Pancreas (tissue), 10 donors: Measurements from ENCODE around the gene TNS3. TPM values are rescaled to one million over a fixed set of nuclear protein-coding genes. Genes with fewer than 3 reads are reported as not detected.

Experiments
- ATAC-seq, 4 donors: fragments of 200-7000 bp; cut with Tn5 transposase; one replicate each; pipeline versions ENCODE4 v1.8.0 to v1.9.1; 2020; ENCODE audit warnings: mild to moderate bottlenecking in 4 of 4, moderate library complexity in 4 of 4
- DNase-seq, 6 donors: peaks; one replicate each; pipeline ENCODE4 v3.0.0-alpha.2; 2020
- FAIRE-seq: peaks from 2 replicates; lab custom pipeline; 2012; peaks lifted over from hg19 to GRCh38; lab: Jason Lieb, UNC
- H3K27ac ChIP-seq, 4 donors: fragments of 200-600 bp; sonication (generic); 1 replicate in 3 of 4; 2 replicates in 1 of 4; pipeline versions ENCODE4 v1.5.0 to v1.8.0; 2020
- H3K27me3 ChIP-seq, 4 donors: fragments of 200-600 bp; one replicate each; pipeline ENCODE4 v1.8.0; 2021
- H3K36me3 ChIP-seq, 3 donors: fragments of 200-600 bp; sonication (generic) in 1 of 3; one replicate each; pipeline versions ENCODE4 v1.5.0 to v1.8.0; 2020 to 2021
- H3K4me1 ChIP-seq, 3 donors: fragments of 200-600 bp; one replicate each; pipeline ENCODE4 v1.8.0; 2021
- H3K4me3 ChIP-seq, 4 donors: fragments of 200-600 bp; sonication (generic) in 2 of 4; one replicate each; pipeline versions ENCODE4 v1.5.0 to v1.8.0; 2020 to 2021
- H3K9me3 ChIP-seq, 4 donors: fragments of 200-600 bp; one replicate each; pipeline ENCODE4 v1.8.0; 2021
- WGBS, 2 donors: extraction: QIAGEN DNeasy Blood & Tissue Kit; methylation state at CpG; one replicate each; pipeline ENCODE4 v1.1.7; 2013; 5-methylcytosine and 5-hydroxymethylcytosine counted together
- intact Hi-C, 3 donors: fragments of 100-400 bp; cut with DNase I; formaldehyde crosslinking; loops; one replicate each; pipeline versions ENCODE4 v1.11.1 to v1.14.2; 2022
- polyA plus RNA-seq, 2 donors: library from polyadenylated mRNA; stranded (reverse); fragments of 200-250 nt; gene quantifications; one replicate each; pipeline ENCODE4 v1.2.3, GENCODE V29; 2013
- total RNA-seq, 6 donors: library from RNA; stranded (reverse); fragmentation: NEBNext Ultra II Directional in 4 of 6; extraction: Animal tissue kit (Norgen Biotek cat#: 25700) in 4 of 6; gene quantifications; one replicate each; pipeline versions ENCODE4 v1.2.1 to v1.2.4, GENCODE V29; 2021 to 2023
- TF ChIP-seq, protein P1 (sequence below), 4 donors: fragments of 200-600 bp; sonication (generic) in 3 of 4; IDR thresholded peaks; one replicate each; pipeline versions ENCODE4 v1.5.0 to v1.8.0; 2021; ENCODE audit warnings: antibody characterized with exemption in 4 of 4
- donor health status: healthy with polysubstance abuse.
- donor health status: DM: no; HTN: no; CAD: no; lungs with moderate emphysema.
- donor health status: DM: no; HTN: no; CAD: no.
- donor health status: control.
- donor health status: control.
- donor health status: Bipolar disorder and iron deficiency.
- donor health status: DM: yes; HTN: yes; CAD: no.
- donor health status: DM: no; HTN: no; CAD: no.
- donor health status: DM: no; HTN: no; CAD: no.
- donor health status: DM: yes; HTN: yes; CAD: no.

The TNS3 gene
- total and polyA plus RNA-seq, 8 donors, result 28.0 to 125 (median 91.2) TPM

DNA sequence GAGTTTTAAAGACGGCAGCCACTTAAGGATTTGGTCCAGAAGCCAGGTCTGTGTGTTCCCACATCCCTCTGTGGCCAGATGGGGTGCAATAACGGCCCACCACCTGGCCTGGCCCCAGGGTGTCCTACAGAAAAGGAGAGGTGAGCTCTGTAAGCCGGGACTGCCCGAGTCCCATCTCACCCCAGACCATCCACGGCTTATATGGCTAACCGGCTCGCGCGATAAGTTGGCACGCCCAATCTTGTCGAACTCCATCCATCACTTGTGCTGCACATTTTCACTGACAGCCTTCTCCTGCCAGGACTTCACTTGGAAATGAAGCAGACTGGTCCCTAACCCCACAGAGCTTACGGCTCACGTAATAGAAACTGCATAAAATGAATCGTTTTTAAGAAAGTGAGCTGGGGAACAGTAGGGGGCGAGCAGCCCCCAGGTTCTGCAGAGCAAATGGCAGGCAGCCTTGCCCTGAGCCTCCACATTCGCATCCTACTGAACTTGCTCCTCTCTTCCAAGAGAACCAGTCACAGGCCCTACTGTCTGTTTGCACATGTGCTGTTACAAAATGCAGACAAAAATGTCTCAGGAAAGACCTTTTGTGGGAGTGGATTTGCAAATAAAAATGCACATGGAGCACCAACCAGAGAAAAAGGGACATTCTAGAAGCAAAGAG is 98.2 kb downstream of the TNS3 start:
- Histone ChIP-seq H3K4me3 (no peak overlapping the region), H3K9me3 (no peaks in the 10 kb centered on the region), H3K4me1 (peaks cover 59 to 89% (median 63%) of the 10 kb centered on the region in 3 donors), H3K27me3 (no peaks in the 10 kb centered on the region), H3K36me3 (no peaks in the 10 kb centered on the region), H3K27ac (peak overlapping the region in 3 of 4 donors; percentile 82 to 85 (median 83))
- FAIRE-seq (no peak), ATAC-seq (no peak), DNase-seq (no peak)
- 89 to 91% methylated on average over 16 of the region's 16 CpGs for WGBS, 2 donors
- TF ChIP-seq, protein P1, sequence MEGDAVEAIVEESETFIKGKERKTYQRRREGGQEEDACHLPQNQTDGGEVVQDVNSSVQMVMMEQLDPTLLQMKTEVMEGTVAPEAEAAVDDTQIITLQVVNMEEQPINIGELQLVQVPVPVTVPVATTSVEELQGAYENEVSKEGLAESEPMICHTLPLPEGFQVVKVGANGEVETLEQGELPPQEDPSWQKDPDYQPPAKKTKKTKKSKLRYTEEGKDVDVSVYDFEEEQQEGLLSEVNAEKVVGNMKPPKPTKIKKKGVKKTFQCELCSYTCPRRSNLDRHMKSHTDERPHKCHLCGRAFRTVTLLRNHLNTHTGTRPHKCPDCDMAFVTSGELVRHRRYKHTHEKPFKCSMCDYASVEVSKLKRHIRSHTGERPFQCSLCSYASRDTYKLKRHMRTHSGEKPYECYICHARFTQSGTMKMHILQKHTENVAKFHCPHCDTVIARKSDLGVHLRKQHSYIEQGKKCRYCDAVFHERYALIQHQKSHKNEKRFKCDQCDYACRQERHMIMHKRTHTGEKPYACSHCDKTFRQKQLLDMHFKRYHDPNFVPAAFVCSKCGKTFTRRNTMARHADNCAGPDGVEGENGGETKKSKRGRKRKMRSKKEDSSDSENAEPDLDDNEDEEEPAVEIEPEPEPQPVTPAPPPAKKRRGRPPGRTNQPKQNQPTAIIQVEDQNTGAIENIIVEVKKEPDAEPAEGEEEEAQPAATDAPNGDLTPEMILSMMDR (IDR thresholded peaks at IDR 0.05), result no peak
- intact Hi-C loops, result no loop called here

DNA sequence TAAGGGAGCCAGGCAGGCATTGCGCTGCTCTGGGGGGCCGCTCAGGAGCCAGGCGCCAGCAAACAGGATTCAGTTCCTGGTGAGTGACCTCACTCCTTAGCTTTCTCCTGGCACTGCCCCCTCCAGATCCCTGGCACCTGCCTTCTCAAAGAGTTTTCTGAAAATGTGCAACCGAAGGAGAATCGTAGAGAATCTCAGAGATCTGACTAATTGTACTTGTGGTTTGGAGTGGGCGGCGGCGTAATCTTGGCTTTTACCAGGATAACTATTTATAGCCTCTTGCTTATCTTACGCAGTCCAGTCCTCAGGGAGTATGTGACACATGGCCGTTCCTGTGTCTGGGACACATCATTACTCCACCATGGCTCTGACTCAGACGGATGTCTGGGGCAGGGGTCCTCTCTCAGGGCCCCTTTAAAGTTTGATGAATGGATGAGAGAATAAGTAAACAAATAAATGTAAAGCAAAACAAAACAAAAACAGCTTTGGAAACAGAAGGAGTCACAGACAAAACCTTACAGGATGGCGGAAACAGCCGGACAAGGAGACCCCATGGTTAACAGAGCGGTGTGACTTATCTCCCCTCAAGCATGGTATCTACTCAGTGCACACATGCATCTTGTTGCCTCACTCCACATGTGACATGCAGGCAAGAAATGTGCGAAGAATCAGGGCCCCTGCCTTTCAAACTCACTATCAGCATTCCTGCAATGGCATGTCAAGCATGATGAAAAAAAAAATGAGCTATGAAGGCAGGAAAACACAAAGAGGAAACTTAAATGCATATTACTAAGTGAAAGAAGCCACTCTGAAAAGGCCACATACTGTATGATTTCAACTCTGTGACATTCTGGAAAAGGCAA is 99.7 kb downstream of the TNS3 start:
- Histone ChIP-seq H3K27ac (peak overlapping the region; percentile 53 to 89 (median 68)), H3K4me3 (no peak overlapping the region), H3K36me3 (no peaks in the 10 kb centered on the region), H3K9me3 (no peaks in the 10 kb centered on the region), H3K27me3 (no peaks in the 10 kb centered on the region), H3K4me1 (peaks cover 66 to 91% (median 67%) of the 10 kb centered on the region in 3 donors)
- TF ChIP-seq, protein P1 (IDR thresholded peaks at IDR 0.05), result no peak
- peak in 2 of 6 donors; percentile 67 to 72 for DNase-seq
- FAIRE-seq, result no peak
- intact Hi-C loops, result no loop called here
- WGBS, 2 donors, result 21 to 24% methylated on average over 15 of the region's 15 CpGs
- ATAC-seq, result peak; percentile 32 to 63 (median 46)

GRCh38 chr7:47481541-47482012 is 100.3 kb downstream of the TNS3 start:
- intact Hi-C loops, result no loop called here
- H3K9me3 ChIP-seq, result no peaks in the 10 kb centered on the region
- H3K4me3 ChIP-seq, result no peak overlapping the region
- WGBS, 2 donors, result 84 to 86% methylated on average over 7 of the region's 7 CpGs
- H3K4me1 ChIP-seq, result peaks cover 67 to 90% (median 72%) of the 10 kb centered on the region in 3 donors
- no peaks in the 10 kb centered on the region for H3K27me3 ChIP-seq
- no peaks in the 10 kb centered on the region for H3K36me3 ChIP-seq
- TF ChIP-seq, protein P1 (IDR thresholded peaks at IDR 0.05), result no peak
- no peak for ATAC-seq
- H3K27ac ChIP-seq, result peak overlapping the region; percentile 53 to 89 (median 68)
- DNase-seq, result no peak
- FAIRE-seq, result no peak

GRCh38 chr7:47480576-47481538 is 101.1 kb downstream of the TNS3 start:
- TF ChIP-seq, protein P1 (IDR thresholded peaks at IDR 0.05), result no peak
- Histone ChIP-seq H3K36me3 (no peaks in the 10 kb centered on the region), H3K9me3 (no peaks in the 10 kb centered on the region), H3K4me3 (no peak overlapping the region), H3K4me1 (peaks cover 73 to 89% (median 79%) of the 10 kb centered on the region in 3 donors), H3K27me3 (no peaks in the 10 kb centered on the region), H3K27ac (peak overlapping the region; percentile 53 to 89 (median 68))
- intact Hi-C loops, result no loop called here
- FAIRE-seq, result no peak
- WGBS, 2 donors, result 67 to 71% methylated on average over 12 of the region's 12 CpGs
- no peak for DNase-seq
- peak in 2 of 4 donors; percentile 7 to 8 for ATAC-seq
